Upper lobe of left lung (tissue), 4 donors: ENCODE results near the gene SOX12.

Experiments
- CTCF ChIP-seq, 6 experiments: fragments of 450-650 bp in 4 of 6; fragments of 200-600 bp in 2 of 6; sonication (generic) in 2 of 6; IDR thresholded peaks; one replicate each; pipeline ENCODE4 v1.5.1; 2016 to 2019; ENCODE audit warnings: antibody characterized with exemption in 6 of 6
- EP300 ChIP-seq, 4 donors: sonication (generic); formaldehyde crosslinking; IDR thresholded peaks; one replicate each; pipeline ENCODE4 v1.5.1; 2017; ENCODE audit warnings: antibody characterized with exemption in 4 of 4, control low read depth in 2 of 4

GRCh38 chr20:370977-371754, 45.8 kb downstream of the SOX12 start:
- TF ChIP-seq CTCF (IDR thresholded peaks at IDR 0.05): no peak
- no peak for TF ChIP-seq EP300 (IDR thresholded peaks at IDR 0.05)
